Activated T-cell treated with anti-CD3 and anti-CD28 coated beads, Interleukin-2, amount 50 U/mL, for 1 hour (primary cell): ENCODE measurements around the gene PRKAG1.

Experiments
- DNase-seq: peaks from one replicate; pipeline ENCODE4 v3.0.0-alpha.2; 2020

The PRKAG1 gene

GRCh38 chr12:49000346-49000745 lies 18.2 kb downstream of the PRKAG1 start:
- no peak for DNase-seq

GRCh38 chr12:48999371-49000131 lies 19.0 kb downstream of the PRKAG1 start, which contains the start of gene DDN:
Gene DDN (minus strand): TSS chr12:48999375. CDS start chr12:48999287, 88 bp downstream.
- peak; percentile 56 for DNase-seq

GRCh38 chr12:48998497-48999353 lies 19.9 kb downstream of the PRKAG1 start:
- DNase-seq = peak; percentile 42

GRCh38 chr12:48997719-48998496 lies 20.7 kb downstream of the PRKAG1 start:
- DNase-seq = peak; percentile 45

- DNase-seq = peak; percentile 77
These were observed 21.5 kb downstream of the PRKAG1 start for GRCh38 chr12:48996794-48997718.

GRCh38 chr12:48995086-48995879 lies 23.3 kb downstream of the PRKAG1 start:
- DNase-seq = peak; percentile 67

GRCh38 chr12:48994224-48995085 lies 24.1 kb downstream of the PRKAG1 start:
- no peak for DNase-seq

GRCh38 chr12:48993787-48994186 lies 24.8 kb downstream of the PRKAG1 start:
- DNase-seq = no peak

- no peak for DNase-seq
These were observed 27.1 kb downstream of the PRKAG1 start for GRCh38 chr12:48991247-48992050.

GRCh38 chr12:48990552-48990951 lies 28.0 kb downstream of the PRKAG1 start:
- no peak for DNase-seq

- DNase-seq = peak; percentile 80
These were observed 30.4 kb downstream of the PRKAG1 start for GRCh38 chr12:48988030-48988649.

- DNase-seq = no peak
These were observed 31.8 kb downstream of the PRKAG1 start for GRCh38 chr12:48986720-48987291.

GRCh38 chr12:48985901-48986300 lies 32.7 kb downstream of the PRKAG1 start:
- DNase-seq = no peak

- no peak for DNase-seq
These were observed 33.1 kb downstream of the PRKAG1 start for GRCh38 chr12:48985475-48985897.

- no peak for DNase-seq
These were observed 36.0 kb downstream of the PRKAG1 start for GRCh38 chr12:48982397-48983080.

- no peak for DNase-seq
These were observed 36.8 kb downstream of the PRKAG1 start for GRCh38 chr12:48981757-48982157.

- DNase-seq = peak; percentile 62
These were observed 37.4 kb downstream of the PRKAG1 start for GRCh38 chr12:48980953-48981756.
